Ishikawa (cell line): ENCODE data around the gene BTBD8.

Experiments used
- CEBPB ChIP-seq: IDR thresholded peaks from 2 replicates; pipeline ENCODE4 v1.6.1; 2012
- CREB1 ChIP-seq: IDR thresholded peaks from 2 replicates; pipeline ENCODE4 v1.6.1; 2012; ENCODE audit warnings: low read depth
- EGR1 ChIP-seq: IDR thresholded peaks from 2 replicates; pipeline ENCODE4 v1.6.1; 2012
- EP300 ChIP-seq: IDR thresholded peaks from 2 replicates; pipeline ENCODE4 v1.6.1; 2012; ENCODE audit warnings: borderline replicate concordance
- FOXM1 ChIP-seq: IDR thresholded peaks from 2 replicates; pipeline ENCODE4 v1.6.1; 2012; ENCODE audit warnings: low read depth, borderline replicate concordance
- MAX ChIP-seq: IDR thresholded peaks from 2 replicates; pipeline ENCODE4 v1.6.1; 2012
- NFIC ChIP-seq: IDR thresholded peaks from 2 replicates; pipeline ENCODE4 v1.6.1; 2012
- RAD21 ChIP-seq: IDR thresholded peaks from 2 replicates; pipeline ENCODE4 v1.6.1; 2012; ENCODE audit warnings: low read depth
- REST ChIP-seq: IDR thresholded peaks from 2 replicates; pipeline ENCODE4 v1.6.1; 2012; ENCODE audit warnings: low read depth, mild to moderate bottlenecking
- TAF1 ChIP-seq: IDR thresholded peaks from 2 replicates; pipeline ENCODE4 v1.6.1; 2012; ENCODE audit warnings: low read depth, mild to moderate bottlenecking
- TCF12 ChIP-seq: IDR thresholded peaks from 2 replicates; pipeline ENCODE4 v1.6.1; 2012; ENCODE audit warnings: low read depth
- TEAD4 ChIP-seq: IDR thresholded peaks from 2 replicates; pipeline ENCODE4 v1.6.1; 2012
- USF1 ChIP-seq: IDR thresholded peaks from 2 replicates; pipeline ENCODE4 v1.6.1; 2012
- YY1 ChIP-seq: IDR thresholded peaks from 2 replicates; pipeline ENCODE4 v1.6.1; 2012; ENCODE audit warnings: low read depth
- ZBTB7A ChIP-seq: IDR thresholded peaks from 2 replicates; pipeline ENCODE4 v1.6.1; 2012; ENCODE audit warnings: low read depth

Gene BTBD8

GRCh38 chr1:92080128-92080985 lies at the start of gene BTBD8:
Gene BTBD8 (plus strand): TSS chr1:92080345. CDS start chr1:92080572, 227 bp downstream.
- TF ChIP-seq EGR1 (no peak), TEAD4 (no peak), TAF1 (peak; percentile 31; the same call in 1 of the 2 replicates), FOXM1 (no peak), CEBPB (no peak), MAX (peak; percentile 6; the same call in 1 of the 2 replicates), TCF12 (no peak; the same call in 1 of the 2 replicates), NFIC (no peak), RAD21 (no peak), CREB1 (no peak), YY1 (0 out of 2 replicates have a peak, but pooled peaks have one; percentile 6), ZBTB7A (peak; percentile 54; the same call in 1 of the 2 replicates), REST (no peak)

- TF ChIP-seq EP300 (no peak), FOXM1 (no peak), MAX (no peak), TAF1 (no peak), YY1 (no peak), CEBPB (no peak), EGR1 (no peak), REST (no peak), CREB1 (no peak), NFIC (no peak)
These were observed 49.5 kb upstream of the BTBD8 start for GRCh38 chr1:92030656-92031107.

GRCh38 chr1:92031281-92032110 lies 48.6 kb upstream of the BTBD8 start:
- TF ChIP-seq USF1, result no peak
- no peak for TF ChIP-seq MAX
- TF ChIP-seq NFIC, result no peak
- no peak for TF ChIP-seq CEBPB
- no peak for TF ChIP-seq CREB1
- TF ChIP-seq RAD21, result no peak
- no peak for TF ChIP-seq REST
- TF ChIP-seq TAF1, result no peak
- no peak for TF ChIP-seq EGR1
- TF ChIP-seq TCF12, result no peak
- TF ChIP-seq FOXM1, result no peak
- no peak for TF ChIP-seq ZBTB7A
- no peak for TF ChIP-seq TEAD4
- TF ChIP-seq YY1, result no peak
- no peak for TF ChIP-seq EP300

- TF ChIP-seq YY1 (no peak), TCF12 (no peak), CREB1 (no peak), ZBTB7A (no peak), EP300 (no peak), TAF1 (no peak), TEAD4 (no peak), NFIC (no peak), CEBPB (no peak), EGR1 (no peak), REST (no peak), MAX (no peak), RAD21 (no peak), FOXM1 (no peak), USF1 (no peak)
These were observed 42.7 kb upstream of the BTBD8 start for GRCh38 chr1:92037400-92037799.
